ENCODE data around the gene GABARAP.

The GABARAP gene

DNA sequence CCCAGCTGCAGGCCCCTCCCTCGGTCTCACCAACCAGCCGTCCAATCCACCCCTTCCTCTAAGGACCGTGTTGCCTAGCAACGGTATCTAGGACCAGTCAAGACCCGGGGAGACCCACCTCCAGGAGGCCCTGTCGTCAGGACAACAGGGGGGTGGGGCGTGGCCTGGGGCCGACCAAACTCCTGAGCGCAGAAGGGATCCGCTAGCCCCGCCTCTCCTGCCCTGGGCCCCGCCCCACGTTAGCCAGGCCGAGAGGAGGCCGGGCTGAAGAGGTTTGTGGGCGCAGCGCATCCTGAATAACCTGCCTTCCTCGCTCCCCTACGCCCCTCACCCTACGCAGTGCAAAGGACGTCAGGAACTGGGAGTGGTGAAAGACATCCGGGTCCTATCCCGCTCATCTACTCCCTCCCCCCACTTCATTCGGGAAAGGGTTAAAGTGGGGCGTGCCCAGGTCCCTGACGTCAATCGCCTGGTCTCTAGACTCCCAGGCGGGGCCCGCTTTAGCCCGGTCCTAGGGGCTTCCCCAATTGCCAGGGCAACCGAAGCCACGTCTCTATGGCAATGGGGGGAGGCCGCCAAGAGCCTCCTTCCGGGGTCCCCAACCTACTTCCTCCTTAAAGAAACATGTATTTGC, 37.3 kb downstream of the GABARAP start:
- peak; percentile 89 for DNase-seq

DNA sequence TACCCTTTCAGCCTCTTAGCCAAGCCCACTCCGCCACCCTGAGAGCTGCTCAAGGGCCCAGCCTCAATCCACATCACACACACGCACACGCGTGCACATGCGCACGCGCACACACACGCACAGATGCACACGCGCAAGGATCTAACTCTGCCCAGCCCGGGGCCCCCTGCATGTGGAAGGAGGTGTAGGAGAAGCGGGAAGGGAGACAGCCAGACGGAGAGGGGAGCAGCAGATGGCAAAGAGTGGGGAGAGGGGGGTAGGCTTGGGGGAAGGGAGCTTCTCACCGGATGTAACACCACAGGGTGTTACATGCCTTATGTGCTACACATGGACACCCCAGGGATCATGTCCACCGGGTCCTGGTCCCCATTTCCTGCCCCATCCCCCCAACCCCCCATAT, 37.9 kb downstream of the GABARAP start:
- DNase-seq, result no peak

DNA sequence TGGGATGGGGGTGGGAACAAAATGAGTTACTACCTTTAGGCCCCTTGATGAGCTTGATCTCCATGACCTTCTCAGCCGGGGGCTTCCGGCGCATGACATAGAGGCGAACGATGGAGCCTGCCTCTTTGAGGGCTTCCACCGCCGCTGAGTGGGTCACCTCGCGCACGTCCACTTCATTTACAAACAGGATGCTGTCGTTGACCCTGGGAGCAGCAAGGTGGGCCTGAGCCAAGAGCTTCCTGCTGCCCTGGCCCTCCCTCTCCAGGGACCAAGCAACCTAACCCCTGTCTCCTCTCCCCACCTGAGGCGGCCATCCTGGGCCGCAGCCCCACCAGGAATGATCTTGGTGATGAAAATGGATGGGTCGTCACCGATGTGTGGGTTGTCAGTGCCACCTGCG, 38.9 kb downstream of the GABARAP start:
- DNase-seq, result no peak

DNA sequence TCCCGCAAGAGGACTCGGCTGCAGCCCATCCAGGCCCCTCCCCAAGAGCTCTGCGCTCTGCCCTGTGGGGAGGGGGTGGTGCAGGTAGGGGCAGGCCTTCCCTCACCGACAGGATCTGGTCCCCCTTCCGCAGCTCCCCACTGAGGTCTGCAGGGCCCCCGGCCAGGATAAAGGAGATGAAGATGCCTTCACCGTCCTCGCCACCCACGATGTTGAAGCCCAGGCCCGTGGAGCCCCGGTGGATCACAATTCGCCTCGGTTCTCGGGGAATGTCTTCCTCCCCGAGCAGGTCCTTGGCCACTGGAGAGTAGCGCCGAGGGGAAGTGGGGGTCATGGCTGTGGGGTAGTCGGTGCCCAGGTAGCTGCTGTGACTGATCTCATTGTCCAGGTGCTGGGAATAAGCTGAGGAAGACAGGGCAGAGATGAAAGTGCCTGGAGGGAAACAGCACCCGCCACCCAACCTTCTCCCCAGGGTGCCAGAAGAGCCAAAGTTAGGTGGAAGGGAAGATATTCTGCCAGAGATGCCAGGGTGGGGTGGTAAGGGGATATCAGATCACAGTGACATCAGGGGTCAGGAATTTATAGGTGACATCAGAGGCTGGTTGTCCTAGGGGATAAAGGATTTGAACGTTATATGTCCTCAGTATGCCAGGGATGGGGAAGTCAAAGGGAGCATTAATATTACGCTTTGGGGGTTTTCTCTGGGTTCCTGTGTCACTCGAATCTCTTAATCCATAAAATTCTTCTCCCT, 45.4 kb downstream of the GABARAP start:
- DNase-seq, result no peak

DNA sequence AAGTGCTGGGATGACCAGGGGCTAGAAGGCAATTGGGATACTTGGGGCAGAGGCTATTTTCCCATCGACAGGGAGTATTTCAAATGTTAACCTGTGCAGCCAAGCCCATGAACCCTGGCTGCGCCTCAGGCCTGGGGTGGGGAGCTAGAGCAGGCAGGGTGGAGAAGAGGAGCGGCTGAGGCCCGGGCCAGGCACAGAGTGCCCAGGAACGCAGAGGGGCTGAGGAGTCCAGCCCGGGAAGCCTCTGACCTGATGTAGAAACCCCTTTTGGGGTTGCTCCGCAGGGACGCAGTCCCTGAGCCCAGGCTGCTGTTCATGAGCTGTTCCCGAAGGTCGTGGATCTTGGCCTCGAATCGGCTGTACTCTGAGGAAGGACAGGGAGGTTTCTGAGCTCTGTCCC, 46.3 kb downstream of the GABARAP start:
- no peak for DNase-seq

DNA sequence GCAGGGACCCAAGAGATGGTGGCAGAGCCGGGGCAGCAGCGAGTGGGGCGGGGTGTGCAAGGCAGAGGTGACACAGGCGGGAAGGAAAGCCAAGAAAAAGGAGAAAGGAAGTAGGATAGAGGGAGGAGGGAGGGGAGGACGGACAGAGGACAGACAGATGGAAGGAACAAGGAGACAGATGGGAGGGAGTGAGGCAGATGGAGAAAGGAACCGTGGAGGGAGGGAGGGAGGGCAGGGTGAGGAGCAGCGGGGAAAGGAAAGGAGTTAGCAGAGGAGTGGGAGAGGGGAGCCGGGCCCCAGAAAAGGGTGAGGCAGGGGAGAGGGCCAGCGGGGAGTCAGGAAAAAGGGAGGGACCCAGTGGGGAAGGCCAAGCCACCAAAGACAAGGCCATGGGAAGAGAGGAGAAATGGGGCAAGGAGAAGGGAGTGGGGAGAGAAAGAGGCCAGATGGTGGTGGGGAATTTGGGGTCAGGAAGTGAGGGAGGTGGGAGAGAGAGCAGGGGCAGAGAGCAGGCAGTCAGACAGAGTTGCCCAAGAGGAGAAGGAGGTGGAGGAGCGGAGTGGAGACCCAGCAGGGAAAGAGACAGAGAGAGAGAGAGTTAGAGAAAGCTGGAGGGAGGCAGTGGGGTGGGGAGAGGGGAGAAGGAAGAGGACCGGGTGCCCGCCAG, 49.8 kb downstream of the GABARAP start:
- no peak for DNase-seq

DNA sequence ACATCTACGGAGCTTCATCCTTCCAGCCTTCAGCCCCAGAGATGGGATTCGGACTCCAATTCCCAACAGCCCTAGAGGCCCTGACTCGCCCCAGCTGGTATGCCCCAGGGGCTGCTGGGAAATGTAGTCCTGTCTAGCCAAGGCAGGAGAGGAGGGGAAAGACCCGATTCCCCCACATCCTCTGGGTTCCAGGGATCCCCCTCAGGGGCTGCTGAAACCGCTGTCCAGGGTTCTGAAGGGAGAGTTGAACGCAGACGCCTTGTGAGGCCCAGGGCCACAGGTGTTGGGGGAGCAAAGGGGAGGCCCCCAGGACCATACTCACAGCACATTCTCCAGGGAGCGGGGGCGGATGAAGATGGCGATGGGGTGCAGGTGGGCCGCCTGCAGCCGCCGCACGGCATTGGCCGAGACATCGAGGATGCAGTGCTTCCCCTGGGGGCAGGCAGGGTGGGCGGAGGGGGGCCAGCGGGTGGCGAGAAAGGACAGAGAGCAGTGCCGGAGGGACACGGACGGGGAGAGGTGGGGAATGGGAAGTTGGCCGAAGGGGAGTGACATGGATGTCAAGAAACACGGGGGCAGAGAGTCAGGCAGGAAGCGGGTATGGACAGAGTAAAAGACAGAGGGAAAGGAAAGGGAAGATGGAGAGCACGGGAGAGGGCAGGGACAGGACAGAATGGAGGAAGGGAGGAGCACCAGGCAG, 50.5 kb downstream of the GABARAP start:
- no peak for DNase-seq

DNA sequence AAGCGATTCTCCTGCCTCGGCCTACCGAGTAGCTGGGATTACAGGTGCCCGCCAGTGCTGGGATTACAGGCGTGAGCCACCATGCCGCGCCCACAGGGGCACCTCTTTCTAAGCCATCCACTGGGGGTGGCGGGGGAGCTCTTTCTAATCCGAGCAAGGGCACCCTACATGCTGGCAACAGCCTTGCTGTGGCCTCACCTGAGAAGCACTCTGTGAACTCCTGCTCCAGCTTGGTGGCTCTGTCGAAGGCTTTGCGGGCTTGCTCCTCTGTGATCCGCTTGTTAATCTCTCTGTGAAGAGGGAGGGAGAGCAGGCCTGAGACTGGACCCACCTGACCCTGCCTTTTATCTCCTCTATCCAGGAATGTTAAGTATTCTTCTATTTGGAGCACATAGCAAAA, 51.2 kb downstream of the GABARAP start:
- DNase-seq, result no peak

DNA sequence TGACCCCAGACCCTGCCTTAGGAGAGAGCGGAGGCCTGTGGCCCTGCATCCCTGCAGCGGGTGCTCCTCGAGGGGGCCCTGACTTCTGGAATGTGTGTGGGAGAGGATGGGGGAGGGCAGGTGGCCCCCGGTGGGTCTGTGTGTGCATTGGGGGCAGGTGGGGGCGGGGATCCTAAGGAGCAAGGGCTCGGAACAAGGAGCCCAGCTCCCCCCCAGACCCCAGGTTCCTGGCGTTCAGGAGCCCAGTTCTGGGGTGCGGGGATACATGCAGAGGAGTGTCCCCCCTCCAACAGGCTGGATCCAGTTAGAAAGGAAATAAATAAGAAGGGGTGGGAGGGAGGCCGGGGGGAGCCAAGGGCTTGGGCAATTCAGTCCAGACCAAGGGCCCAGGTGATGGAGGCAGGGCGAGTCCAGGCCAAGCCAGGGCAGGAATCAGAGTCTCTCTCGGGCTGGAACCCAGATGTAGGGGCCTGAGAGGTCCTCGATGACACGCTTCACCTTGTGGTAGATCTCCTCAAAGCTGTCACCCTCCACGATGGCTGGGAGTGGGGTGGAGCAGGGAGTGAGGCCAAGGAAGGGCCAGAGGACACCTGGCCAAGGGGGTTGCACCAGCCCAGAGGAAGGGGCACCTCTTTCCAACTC, 51.9 kb downstream of the GABARAP start:
- no peak for DNase-seq

Measured in stimulated activated CD4-positive, alpha-beta T cell treated with anti-CD3 and anti-CD28 coated beads, Interleukin-4, amount 100 ng/mL, for 24 hours (primary cell).